CD14-positive monocyte (primary cell): ENCODE data around the gene ZBTB39. TPM values are rescaled to one million over a fixed set of nuclear protein-coding genes. Genes with fewer than 3 reads are reported as not detected.

Source experiments
- DNase-seq, 3 donors: peaks; one replicate each; pipeline ENCODE4 v3.0.0-alpha.2; 2011 to 2022
- H2AFZ ChIP-seq: 2 replicates; pipeline ENCODE4 v1.6.0; 2012; ENCODE audit warnings: mild to moderate bottlenecking, low read depth, low read length, inconsistent platforms; ENCODE audit not compliant: insufficient read depth, poor library complexity, severe bottlenecking
- H3K27ac ChIP-seq, 2 donors: 1 replicate in 1 of 2; 2 replicates in 1 of 2; pipeline ENCODE4 v1.5.1; 2012 to 2013; ENCODE audit warnings: low read length in 2 of 2, control low read depth in 1 of 2, inconsistent platforms in 1 of 2, low read depth in 1 of 2, mild to moderate bottlenecking in 1 of 2
- H3K27me3 ChIP-seq, 2 donors: one replicate each; pipeline versions ENCODE4 v1.6.0 to v1.6.1; 2011 to 2013; ENCODE audit warnings: low read length in 2 of 2; ENCODE audit not compliant: control insufficient read depth in 2 of 2, insufficient read depth in 2 of 2
- H3K36me3 ChIP-seq, 2 donors: replicated peaks in 1 of 2; 1 replicate in 1 of 2; 2 replicates in 1 of 2; pipeline versions ENCODE4 v1.5.1 to v1.6.1; 2012 to 2013; ENCODE audit warnings: low read length in 2 of 2, control low read depth in 1 of 2, inconsistent platforms in 1 of 2, mild to moderate bottlenecking in 1 of 2; ENCODE audit not compliant: insufficient read depth in 2 of 2, control insufficient read depth in 1 of 2
- H3K4me1 ChIP-seq, 2 donors: 1 replicate in 1 of 2; 2 replicates in 1 of 2; pipeline versions ENCODE4 v1.5.1 to v1.6.1; 2012 to 2013; ENCODE audit warnings: low read length in 2 of 2, control low read depth in 1 of 2, inconsistent platforms in 1 of 2, mild to moderate bottlenecking in 1 of 2, moderate library complexity in 1 of 2; ENCODE audit not compliant: insufficient read depth in 2 of 2, control insufficient read depth in 1 of 2
- H3K4me2 ChIP-seq: replicated peaks from 2 replicates; pipeline ENCODE3; 2012; ENCODE audit warnings: low read length, moderate library complexity, mild to moderate bottlenecking; ENCODE audit not compliant: poor library complexity, severe bottlenecking; ENCODE audit errors: extremely low read depth
- H3K4me3 ChIP-seq, 3 experiments: fragments of 200-600 bp in 1 of 3; sonication (generic) in 1 of 3; replicated peaks in 1 of 3; 1 replicate in 2 of 3; 2 replicates in 1 of 3; pipeline ENCODE4 v1.5.1; 2011 to 2013; ENCODE audit warnings: low read length in 3 of 3, mild to moderate bottlenecking in 3 of 3, control low read depth in 2 of 3, low read depth in 2 of 3, inconsistent platforms in 1 of 3, moderate library complexity in 1 of 3
- H3K79me2 ChIP-seq: 2 replicates; pipeline ENCODE4 v1.6.0; 2012; ENCODE audit warnings: mild to moderate bottlenecking, control low read depth, inconsistent platforms, low read length, moderate library complexity; ENCODE audit not compliant: insufficient read depth
- H3K9ac ChIP-seq: 2 replicates; pipeline ENCODE4 v1.6.0; 2017; ENCODE audit warnings: low read length, mild to moderate bottlenecking; ENCODE audit not compliant: insufficient read depth, poor library complexity, severe bottlenecking
- H3K9me3 ChIP-seq, 2 donors: replicated peaks in 1 of 2; 1 replicate in 1 of 2; 2 replicates in 1 of 2; pipeline versions ENCODE4 v1.5.1 to v1.6.1; 2012 to 2013; ENCODE audit warnings: low read length in 2 of 2, control low read depth in 1 of 2; ENCODE audit not compliant: control insufficient read depth in 1 of 2, insufficient read depth in 1 of 2
- H4K20me1 ChIP-seq: 2 replicates; pipeline ENCODE4 v1.6.0; 2012; ENCODE audit warnings: mild to moderate bottlenecking, low read length, control low read depth, moderate library complexity; ENCODE audit not compliant: insufficient read depth
- H3K27ac Mint-ChIP-seq, 7 donors: one replicate each; pipeline ENCODE4 v1.8.0; 2020; ENCODE audit warnings: mild to moderate bottlenecking in 7 of 7, mixed read lengths in 7 of 7, moderate library complexity in 6 of 7, inconsistent platforms in 2 of 7
- H3K27me3 Mint-ChIP-seq, 3 donors: one replicate each; pipeline ENCODE4 v1.8.0; 2021 to 2022; ENCODE audit warnings: low read depth in 3 of 3, mild to moderate bottlenecking in 3 of 3, mixed read lengths in 3 of 3, moderate library complexity in 3 of 3, inconsistent platforms in 1 of 3
- H3K36me3 Mint-ChIP-seq, 2 donors: one replicate each; pipeline ENCODE4 v1.8.0; 2020; ENCODE audit warnings: mixed read lengths in 2 of 2, inconsistent platforms in 1 of 2, mild to moderate bottlenecking in 1 of 2
- H3K4me1 Mint-ChIP-seq: one replicate; pipeline ENCODE4 v1.8.0; 2020; ENCODE audit warnings: mild to moderate bottlenecking, mixed read lengths
- H3K4me3 Mint-ChIP-seq, 2 donors: one replicate each; pipeline ENCODE4 v1.8.0; 2020; ENCODE audit warnings: mild to moderate bottlenecking in 2 of 2, mixed read lengths in 2 of 2, moderate library complexity in 1 of 2
- H3K9me3 Mint-ChIP-seq, 7 donors: one replicate each; pipeline ENCODE4 v1.8.0; 2020 to 2022; ENCODE audit warnings: mixed read lengths in 7 of 7, mild to moderate bottlenecking in 6 of 7, moderate library complexity in 6 of 7, inconsistent platforms in 2 of 7
- CTCF ChIP-seq: fragments of 200-600 bp; IDR thresholded peaks from one replicate; pipeline ENCODE4 v1.8.0; 2022; ENCODE audit warnings: antibody characterized with exemption, mild to moderate bottlenecking
- WGBS: methylation state at CpG from one replicate; pipeline ENCODE4 v1.1.5; 2013; ENCODE audit warnings: missing lambda C conversion rate; ENCODE audit not compliant: insufficient coverage; 5-methylcytosine and 5-hydroxymethylcytosine counted together
- intact Hi-C, 2 donors: fragments of 100-400 bp; cut with micrococcal nuclease; formaldehyde crosslinking; loops; one replicate each; pipeline versions ENCODE4 v1.15.0 to v1.15.1; 2023
- polyA plus RNA-seq, 3 donors: library from polyadenylated mRNA; depleted of rRNA in 1 of 3; unstranded in 2 of 3; stranded (reverse) in 1 of 3; fragments of 300-500 nt in 2 of 3; fragments of >200 nt in 1 of 3; fragmentation: Illumina TruSeq in 2 of 3; gene quantifications; 1 replicate in 2 of 3; 2 replicates in 1 of 3; pipeline ENCODE4 v1.2.3, GENCODE V29; 2012 to 2021

Gene ZBTB39
- polyA plus RNA-seq, 3 donors = 0.65 to 3.7 (median 1.2) TPM

- no peak overlapping the region for H3K4me3 ChIP-seq
- H3K27ac Mint-ChIP-seq = no peak overlapping the region
- no peaks in the 10 kb centered on the region for H3K27me3 ChIP-seq
- no peaks in the 10 kb centered on the region for H3K9me3 ChIP-seq
- H3K36me3 Mint-ChIP-seq = no peaks in the 10 kb centered on the region
- H3K9ac ChIP-seq = no peak overlapping the region
- no peaks in the 10 kb centered on the region for H3K4me1 Mint-ChIP-seq
- TF ChIP-seq CTCF = no peak
- no peak overlapping the region for H3K4me2 ChIP-seq
- no peaks in the 10 kb centered on the region for H4K20me1 ChIP-seq
- no peak overlapping the region for H3K4me3 Mint-ChIP-seq
- H3K4me1 ChIP-seq = no peaks in the 10 kb centered on the region
- no peak for DNase-seq
- intact Hi-C loops = no loop called here
- peaks cover 0 to 3% (median 0%) of the 10 kb centered on the region in 3 donors for H3K27me3 Mint-ChIP-seq
- 100% methylated on average over 1 of the region's 4 CpGs for WGBS
- H3K79me2 ChIP-seq = no peaks in the 10 kb centered on the region
- no peak overlapping the region for H3K27ac ChIP-seq
- no peaks in the 10 kb centered on the region for H3K36me3 ChIP-seq
- H3K9me3 Mint-ChIP-seq = peaks cover 0 to 4% (median 0%) of the 10 kb centered on the region in 7 donors
- H2AFZ ChIP-seq = no peak overlapping the region
Measured at GRCh38 chr12:56980941-56981530, 25.3 kb downstream of the ZBTB39 start.

GRCh38 chr12:56980268-56980667, 26.1 kb downstream of the ZBTB39 start:
- Mint-ChIP-seq H3K9me3 (peaks cover 0 to 4% (median 0%) of the 10 kb centered on the region in 7 donors), H3K4me1 (no peaks in the 10 kb centered on the region), H3K27ac (no peak overlapping the region), H3K36me3 (no peaks in the 10 kb centered on the region), H3K27me3 (peaks cover 0 to 3% (median 0%) of the 10 kb centered on the region in 3 donors), H3K4me3 (no peak overlapping the region)
- WGBS = 100% methylated on average over 4 of the region's 6 CpGs
- Histone ChIP-seq H2AFZ (no peak overlapping the region), H3K79me2 (no peaks in the 10 kb centered on the region), H3K9ac (no peak overlapping the region), H3K4me3 (no peak overlapping the region), H3K4me1 (no peaks in the 10 kb centered on the region), H3K27me3 (no peaks in the 10 kb centered on the region), H3K4me2 (no peak overlapping the region), H3K36me3 (no peaks in the 10 kb centered on the region), H3K9me3 (no peaks in the 10 kb centered on the region), H4K20me1 (no peaks in the 10 kb centered on the region), H3K27ac (no peak overlapping the region)
- TF ChIP-seq CTCF = no peak
- DNase-seq = no peak
- intact Hi-C loops = no loop called here
